ENCODE measurements around the gene EZR.
"Not testable (repeated sequence)": the region's sequence is repeated elsewhere in the genome, so short reads cannot be mapped to it uniquely, and the experiment has no call there.

Gene EZR

DNA sequence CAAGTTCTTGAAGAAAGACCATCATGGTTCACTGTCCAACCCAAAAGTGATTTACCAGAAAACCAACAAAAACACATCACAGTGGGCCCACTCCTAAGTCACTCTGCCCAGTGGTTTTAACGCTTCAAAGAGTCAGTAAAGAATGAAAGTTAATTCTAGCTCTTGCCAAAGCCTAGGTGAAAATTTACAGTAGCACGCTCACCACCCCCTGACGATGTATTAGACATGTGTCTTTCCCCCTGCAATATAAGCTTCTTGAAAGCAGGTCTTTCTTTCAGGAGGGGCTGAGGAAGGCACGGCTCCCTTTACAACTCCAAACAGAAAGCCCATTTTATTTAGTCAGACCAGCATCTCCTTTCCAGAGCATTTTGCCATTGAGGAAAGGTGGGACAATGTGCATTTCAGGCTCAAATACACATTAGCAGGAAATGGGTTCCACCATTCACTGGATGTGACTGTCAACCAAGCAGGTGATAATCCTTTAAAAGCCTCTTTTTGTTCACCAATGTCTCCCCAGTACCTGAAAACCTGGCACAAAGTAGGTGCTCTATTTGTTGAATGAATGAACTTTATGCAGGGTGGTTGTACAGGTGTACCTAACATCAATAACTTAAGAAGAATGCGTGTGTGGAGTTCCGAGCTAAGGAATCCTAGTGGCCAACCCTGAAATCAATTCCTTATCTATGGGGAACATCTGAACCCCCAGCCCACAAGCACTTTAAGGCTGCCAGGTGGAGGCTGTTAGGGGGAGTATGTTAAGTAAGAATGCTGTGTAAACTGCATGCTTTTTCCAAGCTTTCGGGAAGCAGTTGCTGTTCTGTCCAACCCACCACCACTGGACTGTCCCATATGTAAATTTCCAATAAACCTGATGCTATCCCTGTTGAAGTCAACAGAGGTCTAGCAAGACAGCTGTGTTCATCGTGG lies 11.4 kb downstream of the EZR start:
- no peak for DNase-seq
- intact Hi-C loops (cut with DNase I) = no loop called here

DNA sequence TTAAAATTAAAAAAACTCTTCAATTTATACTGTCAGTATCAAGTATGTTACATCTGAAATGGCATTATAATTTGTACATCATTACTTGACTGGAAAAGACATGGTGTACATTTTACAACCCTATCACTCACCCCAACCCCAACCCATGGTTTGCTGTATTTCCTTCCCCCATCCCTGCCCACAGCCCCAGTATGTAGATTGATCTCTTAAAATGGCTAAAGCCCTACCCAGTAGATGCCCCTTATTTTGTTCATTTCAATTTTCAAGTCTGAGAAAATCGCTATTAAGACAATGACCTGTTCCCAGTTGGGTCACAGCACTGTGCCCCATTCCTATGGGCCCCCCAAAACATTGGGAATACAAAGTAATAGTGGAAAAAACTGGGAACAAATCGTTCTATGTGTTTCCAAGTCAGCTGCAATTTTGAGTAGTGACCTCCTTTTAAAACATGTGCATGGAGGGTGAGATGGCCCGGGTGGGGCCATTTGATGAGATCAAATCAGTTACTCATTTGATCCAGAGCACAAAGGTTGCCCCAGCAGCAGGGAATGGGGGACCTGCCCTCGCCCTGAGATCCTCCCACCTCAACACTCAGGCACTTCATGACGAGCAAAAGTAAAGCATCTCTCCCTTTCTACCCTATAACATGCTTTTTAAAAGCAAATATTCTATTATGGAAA lies 13.3 kb downstream of the EZR start:
- no peak for DNase-seq
- intact Hi-C loops (cut with DNase I) = no loop called here

DNA sequence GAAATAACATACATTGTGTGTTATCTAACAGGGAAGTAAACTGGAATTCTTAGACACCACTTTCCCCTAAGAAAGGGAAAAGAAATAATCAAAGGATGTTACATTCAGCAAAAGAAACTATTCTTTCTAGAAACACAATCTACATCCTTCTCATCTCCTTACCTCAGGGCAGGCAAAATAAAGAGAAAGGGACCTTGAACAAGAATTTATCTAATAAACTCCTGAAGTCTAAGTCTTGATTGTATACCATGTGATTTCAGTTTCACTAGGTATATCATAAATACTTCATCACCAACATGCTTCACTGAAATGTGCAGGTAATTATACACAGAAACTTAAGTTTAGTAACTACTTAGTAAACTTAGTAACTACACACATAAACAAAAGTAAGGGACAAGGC lies 15.0 kb downstream of the EZR start:
- intact Hi-C loops (cut with DNase I) = no loop called here
- no peak for DNase-seq

DNA sequence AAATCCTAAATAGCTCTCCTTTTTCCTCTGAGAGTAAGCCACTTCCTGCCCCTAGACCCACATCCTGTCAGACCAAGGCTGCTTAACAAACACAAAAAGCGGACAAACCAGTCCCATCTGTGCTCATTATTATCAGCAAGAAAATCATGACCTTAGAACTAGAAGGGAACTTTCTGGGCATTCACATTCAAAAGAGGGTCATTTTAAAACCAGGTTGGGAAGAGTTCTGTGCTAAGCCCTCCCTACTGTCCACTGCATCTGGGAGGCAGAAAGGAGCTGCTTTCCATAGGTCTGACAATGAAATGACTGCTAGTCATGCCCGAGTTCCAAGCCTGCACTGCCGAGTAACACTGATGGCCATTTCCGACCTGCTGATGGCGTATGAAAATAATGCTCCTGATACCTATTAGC lies 15.4 kb downstream of the EZR start:
- no peak for DNase-seq
- intact Hi-C loops (cut with DNase I) = no loop called here

DNA sequence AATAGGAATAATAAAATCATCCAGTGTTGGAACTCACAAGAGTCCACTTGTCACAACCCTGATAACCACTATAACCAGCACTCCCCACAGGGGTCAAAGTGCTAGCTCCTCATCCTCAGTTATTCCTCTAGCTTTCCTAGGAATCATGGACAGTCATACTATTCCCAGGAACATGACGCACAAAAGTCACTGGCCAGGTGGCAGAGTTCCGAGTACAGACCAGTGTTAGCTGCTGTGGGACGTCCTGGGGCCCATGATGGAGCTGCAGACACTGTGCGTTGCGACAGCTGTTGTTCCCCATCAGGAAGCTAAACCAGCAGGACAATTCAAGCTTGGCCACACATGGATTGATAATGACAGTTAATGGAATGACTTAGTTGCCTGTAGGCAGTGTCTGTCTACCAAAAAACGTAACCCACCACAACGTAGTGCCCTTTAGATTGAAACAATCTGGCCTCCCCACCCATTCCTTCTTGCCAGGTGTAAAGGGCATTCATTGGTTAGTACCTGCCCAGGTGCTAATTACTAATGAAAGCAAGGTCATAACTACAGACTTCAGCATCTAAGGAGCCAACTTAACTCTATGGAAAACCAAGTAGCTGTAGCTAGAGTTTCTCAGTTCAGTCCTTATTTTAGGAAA lies 17.4 kb downstream of the EZR start:
- intact Hi-C loops (cut with DNase I) = no loop called here
- DNase-seq = no peak

DNA sequence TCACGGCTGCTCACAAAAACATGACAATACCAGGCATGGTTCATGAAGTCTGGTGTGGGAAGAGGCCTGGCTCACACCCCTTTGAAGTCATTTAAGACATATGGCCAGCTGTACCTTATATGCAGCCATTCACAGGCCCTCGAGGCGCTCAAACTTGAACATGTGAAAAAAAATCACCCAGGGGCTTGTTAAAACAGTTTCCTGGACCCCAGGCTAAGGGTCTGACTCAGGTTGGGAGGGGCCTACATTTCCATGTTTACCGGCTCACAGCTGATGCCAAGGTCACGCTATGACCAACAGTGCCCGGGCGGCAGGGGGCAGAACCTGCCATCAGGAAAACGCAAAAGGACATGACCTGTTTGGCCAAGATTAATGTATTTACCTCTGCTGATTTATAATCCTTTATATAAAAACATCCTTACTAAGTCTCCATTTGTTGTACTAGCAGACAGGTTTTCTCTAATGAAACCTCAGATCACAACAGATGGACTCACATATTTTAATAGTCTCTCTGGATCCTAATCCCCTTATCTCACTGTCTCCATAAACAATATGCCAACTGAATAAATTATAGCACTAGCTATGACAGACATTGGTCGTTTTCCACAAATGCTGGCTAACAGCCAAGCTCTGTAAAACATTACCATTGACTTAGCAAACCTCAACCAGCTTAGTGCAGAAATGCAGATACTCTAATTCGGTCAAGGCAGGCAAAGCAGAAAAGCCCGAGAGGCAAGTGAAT lies 19.9 kb downstream of the EZR start:
- DNase-seq = no peak
- intact Hi-C loops (cut with DNase I) = no loop called here

DNA sequence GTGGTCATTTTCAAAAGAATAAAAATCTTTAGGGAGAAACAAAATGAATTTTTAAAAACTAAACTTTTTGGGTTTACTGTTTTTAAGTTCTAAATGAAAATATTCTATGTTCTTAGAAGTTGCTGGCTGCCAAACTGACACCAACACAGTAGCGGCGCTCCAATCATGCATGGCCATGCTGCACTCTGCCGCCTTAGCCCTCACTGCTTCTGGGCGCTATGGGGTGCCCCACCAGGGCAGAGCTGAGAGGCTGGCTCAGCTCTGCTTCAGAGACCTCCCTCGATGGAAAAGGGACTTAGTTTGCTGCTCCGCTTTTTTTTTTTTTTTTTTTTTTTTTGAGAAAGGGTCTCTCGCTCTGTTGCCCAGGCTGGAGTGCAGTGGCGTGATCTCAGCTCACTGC lies 20.9 kb downstream of the EZR start:
- no peak for DNase-seq
- intact Hi-C loops (cut with DNase I) = no loop called here

DNA sequence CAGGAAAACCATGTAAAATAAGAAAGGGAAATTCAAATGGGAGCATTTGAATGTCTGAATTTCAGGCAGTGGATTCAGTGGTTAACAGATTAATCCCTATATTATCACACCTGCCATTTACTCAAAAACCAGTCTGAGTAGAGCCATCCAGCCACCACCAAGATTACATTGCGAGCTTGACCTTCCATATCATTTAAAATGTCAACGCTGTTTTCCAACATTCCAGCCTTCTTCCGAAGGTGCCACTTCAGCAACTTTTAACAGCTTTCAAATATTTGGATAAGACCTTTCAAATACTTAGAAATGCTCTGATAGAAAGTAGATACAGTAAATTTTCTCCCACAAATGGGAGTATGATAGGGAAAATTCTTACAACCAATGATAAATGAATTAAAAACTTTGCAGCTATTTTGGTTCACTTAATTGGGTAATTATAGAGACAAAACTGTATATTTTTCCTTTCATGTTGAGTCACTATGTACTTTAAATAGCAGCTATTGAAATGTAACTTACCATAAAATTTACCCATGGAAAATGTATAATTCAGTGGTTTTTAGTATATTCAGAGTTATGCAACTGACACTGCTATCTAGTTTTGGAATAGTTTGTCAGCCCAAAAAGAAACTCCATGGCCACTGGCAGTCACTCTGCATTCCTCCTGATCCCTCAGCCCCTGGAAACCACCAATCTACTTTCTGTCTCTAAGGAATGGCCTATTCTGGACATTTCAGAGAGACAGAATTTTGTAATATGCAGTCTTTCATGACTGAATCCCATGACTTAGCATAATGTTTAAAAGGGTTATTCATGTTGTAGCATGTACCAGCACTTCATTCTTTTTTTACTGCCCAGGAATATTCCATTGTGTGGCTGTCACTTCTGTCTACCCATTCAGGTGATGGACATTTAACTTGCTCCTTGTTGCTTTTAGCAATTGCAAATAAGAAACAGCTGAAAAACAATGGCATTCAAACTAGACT lies 21.5 kb downstream of the EZR start:
- intact Hi-C loops (cut with DNase I) = no loop called here
- no peak for DNase-seq

DNA sequence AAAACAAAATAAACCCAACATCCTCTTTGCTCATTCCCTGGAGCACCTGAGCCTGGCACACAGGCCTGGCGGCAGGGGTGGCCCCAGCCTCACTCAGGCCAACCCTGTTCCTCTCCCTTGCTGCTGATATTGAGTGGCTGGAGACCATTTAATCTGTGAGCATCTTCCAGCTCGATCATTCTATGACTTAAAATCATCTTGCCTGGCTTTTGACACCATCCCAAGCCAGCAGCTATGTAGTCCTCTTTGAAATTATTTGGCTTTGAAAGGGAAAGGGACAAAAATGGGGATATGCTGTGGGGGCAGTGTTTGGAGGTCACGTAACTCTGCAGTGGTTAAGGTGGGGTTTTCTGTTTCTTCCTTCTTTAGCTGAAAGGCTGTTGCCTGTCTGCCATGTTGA lies 22.8 kb downstream of the EZR start:
- DNase-seq = no peak
- intact Hi-C loops (cut with DNase I) = no loop called here

DNA sequence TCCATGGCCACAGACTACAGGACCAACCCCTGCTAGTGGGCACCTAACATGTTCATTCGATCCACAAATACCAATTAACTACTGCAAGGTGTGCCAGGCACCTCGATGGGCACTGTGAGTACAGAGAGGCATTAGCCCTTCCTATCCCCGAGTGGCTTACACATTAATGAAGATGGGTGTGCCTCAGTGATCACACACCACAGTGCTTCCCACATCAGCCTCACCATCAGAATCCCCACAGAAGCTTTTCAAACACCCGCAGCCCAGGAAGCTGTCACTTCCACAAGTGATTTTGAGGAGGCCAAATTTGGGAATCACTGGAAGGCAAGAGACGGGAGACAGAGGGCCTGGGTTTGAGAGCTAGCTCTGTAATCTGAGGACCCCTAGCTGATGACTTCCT lies 23.7 kb downstream of the EZR start:
- intact Hi-C loops (cut with DNase I) = no loop called here
- no peak for DNase-seq

DNA sequence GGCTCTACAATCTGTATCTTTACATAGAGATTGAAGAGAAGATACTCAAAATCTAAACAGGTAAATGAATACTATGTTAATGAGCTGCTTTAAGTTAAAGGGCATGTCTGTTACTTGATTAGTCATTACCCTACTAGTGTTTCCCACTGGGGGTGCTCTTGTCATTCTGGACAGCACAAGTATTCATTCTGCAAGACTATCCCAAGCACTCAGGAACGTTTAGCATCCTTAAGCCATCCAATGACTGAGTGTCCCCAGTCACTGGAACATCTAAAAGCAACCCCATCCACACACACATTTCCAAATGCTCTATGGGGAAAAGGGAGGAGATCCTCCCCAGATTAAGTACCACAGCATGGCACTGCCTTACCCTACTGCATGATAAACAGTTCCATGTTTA lies 25.7 kb downstream of the EZR start:
- no peak for DNase-seq
- intact Hi-C loops (cut with DNase I) = no loop called here

DNA sequence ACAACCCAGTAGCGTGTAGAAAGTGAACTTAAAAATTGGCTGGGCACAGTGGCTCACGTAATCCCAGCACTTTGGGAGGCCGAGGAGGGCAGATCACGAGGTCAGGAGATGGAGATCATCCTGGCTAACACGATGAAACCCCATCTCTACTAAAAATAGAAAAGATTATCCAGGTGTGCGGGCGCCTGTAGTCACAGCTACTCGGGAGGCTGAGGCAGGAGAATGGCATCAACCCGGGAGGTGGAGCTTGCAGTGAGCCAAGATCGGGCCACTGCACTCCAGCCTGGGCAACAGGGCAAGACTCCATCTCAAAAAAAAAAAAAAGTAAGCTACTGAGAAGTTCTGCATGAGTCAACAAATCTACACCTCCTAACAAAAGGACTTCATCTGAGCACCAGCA lies 26.7 kb downstream of the EZR start:
- intact Hi-C loops (cut with DNase I); DNase-seq: not testable (repeated sequence)

DNA sequence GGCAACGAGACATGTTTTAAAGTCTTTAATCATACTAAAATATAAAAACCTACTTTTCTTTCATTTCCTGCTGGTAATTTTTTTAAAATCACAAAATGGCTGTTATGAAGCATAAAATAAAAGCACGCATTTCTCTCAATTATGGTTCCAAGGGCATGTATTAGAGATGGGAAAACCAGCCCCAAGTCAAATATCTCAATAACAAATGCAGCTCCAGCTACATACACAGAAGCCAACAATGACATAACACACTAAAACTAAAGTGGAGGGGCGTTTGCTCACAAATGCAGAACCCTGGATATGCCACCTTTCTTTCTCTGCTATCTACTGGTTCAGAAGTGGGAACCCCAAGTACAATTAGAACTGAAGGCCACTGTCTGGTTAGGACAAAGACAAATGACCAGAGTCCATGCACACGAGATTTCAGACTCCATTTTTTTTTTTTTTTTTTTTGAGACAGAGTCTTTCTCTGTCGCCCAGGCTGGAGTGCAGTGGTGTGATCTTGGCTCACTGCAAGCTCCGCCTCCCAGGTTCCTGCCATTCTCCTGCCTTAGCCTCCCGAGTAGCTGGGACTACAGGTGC lies 27.8 kb downstream of the EZR start:
- intact Hi-C loops (cut with DNase I) = no loop called here
- no peak for DNase-seq

DNA sequence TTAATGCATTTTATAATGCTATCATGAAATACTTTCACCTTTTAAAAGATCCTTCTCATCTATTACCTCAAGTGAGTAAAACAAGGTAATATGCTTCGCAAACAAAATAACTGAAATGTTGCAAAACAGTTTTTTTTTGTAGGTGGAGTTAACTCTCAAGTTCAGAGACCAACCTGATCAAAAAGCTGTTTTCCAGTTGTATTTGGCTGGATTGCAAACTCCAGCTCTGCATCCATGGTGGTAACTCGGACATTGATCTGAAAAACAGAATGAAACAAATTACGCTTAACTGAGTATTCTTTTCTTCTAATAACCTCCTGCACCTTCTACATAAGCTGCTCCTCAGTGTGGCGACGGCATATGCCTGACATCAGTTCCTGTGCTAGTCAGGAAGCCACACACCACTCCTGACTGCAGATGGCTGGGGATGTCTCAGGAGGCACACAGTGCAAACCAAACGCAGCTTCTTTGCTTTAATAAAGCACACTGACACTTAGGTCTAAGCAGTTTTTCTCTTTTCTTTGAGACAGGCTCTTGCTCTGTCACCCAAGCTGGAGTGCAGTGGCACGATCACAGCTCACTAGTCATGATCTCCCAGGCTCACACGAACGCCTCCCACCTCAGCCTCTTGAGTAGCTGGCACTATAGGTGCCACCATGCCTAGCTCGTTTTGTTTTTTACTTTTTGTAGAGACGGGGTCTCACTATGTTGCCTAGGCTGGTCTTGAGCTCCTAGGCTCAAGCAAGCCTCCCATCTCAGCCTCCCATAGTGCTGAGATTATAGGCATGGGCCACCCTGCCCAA lies 29.9 kb downstream of the EZR start:
- intact Hi-C loops (cut with DNase I) = no loop called here
- DNase-seq = peak in 3 of 42 donors; percentile 13 to 41 (median 31)

DNA sequence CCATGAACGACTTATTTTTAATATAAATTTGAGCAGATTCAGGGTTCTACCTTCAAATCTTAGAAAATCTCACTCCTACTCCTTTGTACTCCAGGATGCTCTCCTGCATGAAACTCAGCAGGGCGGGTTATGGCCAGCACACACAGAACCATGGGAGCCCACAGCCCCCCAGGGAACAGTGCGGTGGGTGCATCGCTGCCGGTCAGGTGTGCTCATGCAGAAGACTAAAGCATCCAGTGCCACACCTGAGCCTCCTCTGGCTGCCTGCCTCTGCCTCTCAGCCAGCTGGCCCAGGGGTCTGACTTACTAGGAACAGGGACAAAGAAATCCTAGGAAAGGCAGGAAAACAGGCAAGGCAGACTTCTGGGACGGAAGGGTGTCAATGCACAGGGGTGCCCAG lies 31.8 kb downstream of the EZR start:
- no peak for DNase-seq
- intact Hi-C loops (cut with DNase I) = no loop called here

DNA sequence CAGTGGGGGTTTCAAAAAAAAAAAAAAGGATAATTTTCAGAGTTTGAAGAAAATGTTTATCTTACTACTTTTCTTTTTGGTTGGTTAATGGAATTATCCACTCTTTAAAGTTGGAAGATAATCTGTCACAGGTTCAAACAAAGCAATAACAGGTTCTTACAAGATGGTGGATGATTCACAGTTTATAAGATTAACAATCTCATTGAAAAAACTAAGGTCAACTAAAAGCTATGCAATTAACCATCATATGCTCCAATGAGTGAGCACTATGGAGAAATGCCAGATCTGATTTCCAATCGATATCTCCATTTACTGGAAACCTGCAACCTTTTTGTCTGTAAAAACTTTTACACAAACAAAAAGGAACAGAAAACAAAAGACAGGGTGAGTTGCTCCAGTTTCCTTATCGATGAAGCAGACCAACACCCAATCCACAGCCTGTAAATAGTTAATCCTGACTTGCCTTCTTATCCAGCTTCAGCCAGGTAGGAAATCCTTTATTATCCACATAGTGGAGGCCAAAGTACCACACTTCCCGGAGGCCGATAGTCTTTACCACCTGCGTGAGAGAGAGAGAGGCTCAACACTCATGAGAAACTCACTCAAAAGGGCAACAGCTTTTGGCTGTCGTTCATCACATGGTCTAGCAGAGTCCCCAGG lies 32.4 kb downstream of the EZR start:
- intact Hi-C loops (cut with DNase I) = no loop called here
- DNase-seq = no peak

DNA sequence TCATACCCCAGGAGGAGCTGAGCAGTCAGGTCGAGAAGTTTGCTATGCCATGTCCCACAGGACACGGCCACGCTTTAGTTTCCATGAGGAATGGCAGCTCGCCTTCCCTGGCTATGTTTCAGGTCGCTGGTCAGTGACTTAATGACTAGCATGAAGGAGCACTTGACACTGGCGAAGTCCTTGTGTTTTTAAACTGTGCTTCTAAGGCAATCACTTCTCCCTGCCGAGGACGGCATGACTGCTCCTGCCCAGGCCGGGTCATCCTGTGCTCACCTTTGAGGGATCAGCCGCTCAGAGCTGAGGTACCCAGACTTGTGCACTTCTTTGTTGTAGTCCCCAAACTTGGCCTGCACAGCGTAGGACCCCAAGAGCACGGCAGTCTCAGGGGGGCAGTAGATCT lies 34.1 kb downstream of the EZR start:
- intact Hi-C loops (cut with DNase I) = no loop called here
- peak in 1 of 42 donors; percentile 10 for DNase-seq
